ENCODE data around the gene ZNF548. TPM values are rescaled to one million over a fixed set of nuclear protein-coding genes. Genes with fewer than 3 reads are reported as not detected.

The ZNF548 gene
- total RNA-seq, 2 donors from 2014 or later = 6.5 to 7.6 TPM

DNA sequence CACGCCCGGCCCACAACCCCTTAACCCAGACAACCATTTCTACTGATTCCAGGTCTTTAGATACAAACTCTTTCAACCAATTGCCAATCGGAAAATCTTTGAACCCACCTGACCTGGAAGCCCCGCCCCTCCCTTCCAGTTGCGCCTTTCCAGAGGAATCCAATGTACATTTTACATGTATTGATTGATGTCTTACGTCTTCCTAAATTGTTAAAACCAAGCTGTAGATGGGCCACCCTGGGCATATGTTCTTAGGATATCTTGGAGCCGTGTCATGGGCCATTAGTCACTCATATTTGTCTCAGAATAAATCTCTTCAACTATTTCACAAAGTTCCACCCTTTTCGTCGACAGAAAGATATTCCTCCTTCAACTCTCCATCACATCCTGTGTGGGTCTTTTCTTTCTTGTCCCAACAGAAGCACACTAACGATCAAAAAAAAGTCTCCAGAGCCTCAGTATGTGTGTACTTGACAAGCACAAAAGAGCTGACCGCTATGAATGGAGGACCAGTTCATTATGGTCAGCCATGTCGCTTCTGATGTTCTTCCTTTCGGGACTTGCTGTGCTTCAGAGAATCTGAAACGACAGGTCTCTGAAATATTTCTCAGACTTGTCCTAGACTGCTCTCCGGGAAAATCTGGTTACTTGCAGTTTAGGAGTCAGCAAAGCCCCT lies 44.9 kb downstream of the ZNF548 start:
- intact Hi-C loops (cut with DNase I) = no loop called here
- H3K27ac ChIP-seq = peak overlapping the region; percentile 60
- H3K9ac ChIP-seq (ENCODE audit: low read depth in 2 of 2, low read length in 2 of 2) = peak overlapping the region in 1 of 2 donors; percentile 73
- H3K27me3 ChIP-seq = no peaks in the 10 kb centered on the region
- TF ChIP-seq, protein P1, sequence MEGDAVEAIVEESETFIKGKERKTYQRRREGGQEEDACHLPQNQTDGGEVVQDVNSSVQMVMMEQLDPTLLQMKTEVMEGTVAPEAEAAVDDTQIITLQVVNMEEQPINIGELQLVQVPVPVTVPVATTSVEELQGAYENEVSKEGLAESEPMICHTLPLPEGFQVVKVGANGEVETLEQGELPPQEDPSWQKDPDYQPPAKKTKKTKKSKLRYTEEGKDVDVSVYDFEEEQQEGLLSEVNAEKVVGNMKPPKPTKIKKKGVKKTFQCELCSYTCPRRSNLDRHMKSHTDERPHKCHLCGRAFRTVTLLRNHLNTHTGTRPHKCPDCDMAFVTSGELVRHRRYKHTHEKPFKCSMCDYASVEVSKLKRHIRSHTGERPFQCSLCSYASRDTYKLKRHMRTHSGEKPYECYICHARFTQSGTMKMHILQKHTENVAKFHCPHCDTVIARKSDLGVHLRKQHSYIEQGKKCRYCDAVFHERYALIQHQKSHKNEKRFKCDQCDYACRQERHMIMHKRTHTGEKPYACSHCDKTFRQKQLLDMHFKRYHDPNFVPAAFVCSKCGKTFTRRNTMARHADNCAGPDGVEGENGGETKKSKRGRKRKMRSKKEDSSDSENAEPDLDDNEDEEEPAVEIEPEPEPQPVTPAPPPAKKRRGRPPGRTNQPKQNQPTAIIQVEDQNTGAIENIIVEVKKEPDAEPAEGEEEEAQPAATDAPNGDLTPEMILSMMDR (IDR thresholded peaks at IDR 0.05) = no peak
- no peak for DNase-seq
- H3K36me3 ChIP-seq = no peaks in the 10 kb centered on the region
- no peaks in the 10 kb centered on the region for H3K4me1 ChIP-seq
- H3K4me3 ChIP-seq = peak overlapping the region; percentile 85
- H3K9me3 ChIP-seq = no peaks in the 10 kb centered on the region

GRCh38 chr19:57435062-57435978 lies 45.7 kb downstream of the ZNF548 start, which contains the start of gene ZNF749:
ZNF749 (plus strand) TSS chr19:57435325; CDS start chr19:57435579, 254 bp downstream.
- H3K4me3 ChIP-seq = peak within 1 kb of the TSS; percentile 85
- no peaks in the 10 kb centered on the region for H3K4me1 ChIP-seq
- H3K27ac ChIP-seq = peak within 1 kb of the TSS; percentile 60
- TF ChIP-seq, protein P1 (IDR thresholded peaks at IDR 0.05) = no peak
- peak; percentile 99 for DNase-seq
- intact Hi-C loops (cut with DNase I) = no loop called here
- no peaks in the 10 kb centered on the region for H3K36me3 ChIP-seq
- H3K27me3 ChIP-seq = no peaks in the 10 kb centered on the region
- peak within 1 kb of the TSS; percentile 73 to 82 for H3K9ac ChIP-seq (ENCODE audit: low read depth in 2 of 2, low read length in 2 of 2)
- H3K9me3 ChIP-seq = no peaks in the 10 kb centered on the region

DNA sequence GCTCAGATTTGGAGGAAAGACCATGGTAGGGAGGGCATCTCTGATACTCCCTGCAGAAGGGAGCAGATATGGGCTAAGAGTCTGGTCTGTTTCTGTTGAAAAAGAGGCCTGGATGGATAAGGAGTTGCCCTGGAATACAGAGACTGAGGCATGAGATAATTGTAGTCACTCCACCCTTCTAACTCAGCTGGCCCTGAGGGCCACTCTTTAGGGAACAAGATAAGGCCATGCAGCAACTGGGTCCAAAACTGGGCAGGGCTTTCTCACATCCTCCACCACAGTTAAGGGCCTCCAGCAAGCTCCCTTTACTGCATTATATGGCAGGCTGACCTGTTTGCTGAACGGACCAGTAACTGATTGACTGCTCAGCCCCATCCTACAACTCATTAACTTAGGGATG lies 46.8 kb downstream of the ZNF548 start:
- DNase-seq = no peak
- H3K27ac ChIP-seq = no peak overlapping the region
- H3K4me1 ChIP-seq = no peaks in the 10 kb centered on the region
- intact Hi-C loops (cut with DNase I) = no loop called here
- TF ChIP-seq, protein P1 (IDR thresholded peaks at IDR 0.05) = no peak
- no peaks in the 10 kb centered on the region for H3K27me3 ChIP-seq
- H3K9ac ChIP-seq (ENCODE audit: low read depth in 2 of 2, low read length in 2 of 2) = peak overlapping the region in 1 of 2 donors; percentile 73
- no peaks in the 10 kb centered on the region for H3K9me3 ChIP-seq
- no peak overlapping the region for H3K4me3 ChIP-seq
- H3K36me3 ChIP-seq = no peaks in the 10 kb centered on the region

GRCh38 chr19:57437931-57438330 lies 48.3 kb downstream of the ZNF548 start:
- no peaks in the 10 kb centered on the region for H3K36me3 ChIP-seq
- H3K9me3 ChIP-seq = no peaks in the 10 kb centered on the region
- no peak for DNase-seq
- no peak overlapping the region for H3K4me3 ChIP-seq
- H3K27me3 ChIP-seq = no peaks in the 10 kb centered on the region
- no peaks in the 10 kb centered on the region for H3K4me1 ChIP-seq
- H3K27ac ChIP-seq = no peak overlapping the region
- no peak overlapping the region for H3K9ac ChIP-seq (ENCODE audit: low read depth in 2 of 2, low read length in 2 of 2)
- intact Hi-C loops (cut with DNase I) = no loop called here
- TF ChIP-seq, protein P1 (IDR thresholded peaks at IDR 0.05) = no peak

GRCh38 chr19:57438925-57439324 lies 49.3 kb downstream of the ZNF548 start:
- no peak overlapping the region for H3K27ac ChIP-seq
- peaks cover 6% of the 10 kb centered on the region for H3K36me3 ChIP-seq
- DNase-seq = no peak
- no peak overlapping the region for H3K4me3 ChIP-seq
- TF ChIP-seq, protein P1 (IDR thresholded peaks at IDR 0.05) = no peak
- H3K9me3 ChIP-seq = peaks cover 6% of the 10 kb centered on the region
- no peaks in the 10 kb centered on the region for H3K4me1 ChIP-seq
- H3K27me3 ChIP-seq = no peaks in the 10 kb centered on the region
- H3K9ac ChIP-seq (ENCODE audit: low read depth in 2 of 2, low read length in 2 of 2) = no peak overlapping the region
- intact Hi-C loops (cut with DNase I) = no loop called here

Measured in colonic mucosa (tissue), 4 donors.